IMR-90 (cell line): ENCODE measurements around the gene ARHGAP24. TPM values are rescaled to one million over a fixed set of nuclear protein-coding genes. Genes with fewer than 3 reads are reported as not detected.

Source experiments
- ATAC-seq: fragments of 200-7000 bp; cut with Tn5 transposase; 2 replicates; pipeline ENCODE4 v1.9.1; 2020; ENCODE audit warnings: low read depth, mild to moderate bottlenecking, moderate library complexity
- BruUV-seq: library from RNA; stranded (reverse); fragments of 400-500 nt; replicated peaks from 2 replicates; lab custom pipeline; 2021; lab: Mats Ljungman, UMichigan
- CTCF ChIA-PET: fragments of 300-600 bp; formaldehyde crosslinking; extraction: SDS; loops from one replicate; lab custom pipeline; 2021; ENCODE audit warnings: antibody characterized with exemption; lab: Yijun Ruan, JAX
- POLR2A ChIA-PET: fragments of 300-600 bp; sonication (Branson Sonifier 250); formaldehyde crosslinking; loops from one replicate; lab custom pipeline; 2022; ENCODE audit warnings: antibody characterized with exemption; ENCODE audit not compliant: unreplicated experiment; lab: Charles Lee
- DNase-seq: peaks from one replicate; pipeline ENCODE4 v3.0.0; 2013
- H2AFZ ChIP-seq: replicated peaks from 2 replicates; pipeline ENCODE3; 2013; ENCODE audit warnings: low read length, mild to moderate bottlenecking; ENCODE audit not compliant: poor library complexity
- H2AK5ac ChIP-seq: 2 replicates; pipeline ENCODE4 v1.6.1; 2013; ENCODE audit warnings: low read depth, low read length, inconsistent platforms
- H2AK9ac ChIP-seq: replicated peaks from 2 replicates; pipeline ENCODE3; 2013; ENCODE audit warnings: mild to moderate bottlenecking, low read depth, low read length, moderate library complexity; ENCODE audit not compliant: poor library complexity
- H2BK120ac ChIP-seq: 2 replicates; pipeline ENCODE4 v1.6.1; 2013; ENCODE audit warnings: low read depth, low read length, inconsistent platforms
- H2BK15ac ChIP-seq: 3 replicates; pipeline ENCODE4 v1.6.1; 2013; ENCODE audit warnings: low read depth, low read length, inconsistent platforms
- H2BK20ac ChIP-seq: 2 replicates; pipeline ENCODE4 v1.6.1; 2013; ENCODE audit warnings: low read depth, mild to moderate bottlenecking, inconsistent platforms, low read length, moderate library complexity
- H2BK5ac ChIP-seq: 2 replicates; pipeline ENCODE4 v1.6.1; 2013; ENCODE audit warnings: mild to moderate bottlenecking, low read depth, low read length, inconsistent platforms; ENCODE audit not compliant: poor library complexity, severe bottlenecking
- H3K14ac ChIP-seq: replicated peaks from 2 replicates; pipeline ENCODE4 v1.6.1; 2013; ENCODE audit warnings: low read depth, low read length, inconsistent platforms
- H3K18ac ChIP-seq: 2 replicates; pipeline ENCODE4 v1.6.1; 2013; ENCODE audit warnings: low read depth, low read length, control low read depth
- H3K23ac ChIP-seq: 2 replicates; pipeline ENCODE4 v1.6.1; 2013; ENCODE audit warnings: low read depth, low read length, inconsistent platforms
- H3K27ac ChIP-seq: 2 replicates; pipeline ENCODE4 v1.5.1; 2013; ENCODE audit warnings: mild to moderate bottlenecking, control low read depth, low read length; ENCODE audit not compliant: insufficient read depth
- H3K27me3 ChIP-seq: 2 replicates; pipeline ENCODE4 v1.6.1; 2013; ENCODE audit warnings: low read length; ENCODE audit not compliant: control insufficient read depth, insufficient read depth
- H3K36me3 ChIP-seq: 2 replicates; pipeline ENCODE4 v1.6.1; 2013; ENCODE audit warnings: low read length, mixed read lengths; ENCODE audit not compliant: control insufficient read depth, insufficient read depth
- H3K4ac ChIP-seq: 2 replicates; pipeline ENCODE4 v1.6.1; 2013; ENCODE audit warnings: low read depth, low read length, inconsistent platforms
- H3K4me1 ChIP-seq: 2 replicates; pipeline ENCODE4 v1.6.1; 2013; ENCODE audit warnings: low read length, mixed read lengths; ENCODE audit not compliant: control insufficient read depth, insufficient read depth
- H3K4me2 ChIP-seq: 2 replicates; pipeline ENCODE4 v1.6.1; 2013; ENCODE audit warnings: low read depth, mild to moderate bottlenecking, control low read depth, low read length, moderate library complexity
- H3K4me3 ChIP-seq: 2 replicates; pipeline ENCODE4 v1.5.1; 2013; ENCODE audit warnings: low read depth, mild to moderate bottlenecking, control low read depth, low read length, moderate library complexity; ENCODE audit not compliant: insufficient read depth
- H3K56ac ChIP-seq: 2 replicates; pipeline ENCODE4 v1.6.1; 2013; ENCODE audit warnings: low read length, inconsistent platforms; ENCODE audit not compliant: insufficient read depth; ENCODE audit errors: extremely low read depth
- H3K79me1 ChIP-seq, 2 experiments: 2 replicates each; pipeline ENCODE4 v1.6.1; 2013; ENCODE audit warnings: low read length in 2 of 2, inconsistent platforms in 1 of 2, low read depth in 1 of 2
- H3K9ac ChIP-seq: 2 replicates; pipeline ENCODE4 v1.6.1; 2013; ENCODE audit warnings: low read depth, low read length, control low read depth
- H3K9me1 ChIP-seq: 2 replicates; pipeline ENCODE4 v1.6.1; 2013; ENCODE audit warnings: low read length, inconsistent platforms; ENCODE audit not compliant: insufficient read depth
- H3K9me3 ChIP-seq: 2 replicates; pipeline ENCODE4 v1.6.1; 2013; ENCODE audit warnings: low read length; ENCODE audit not compliant: control insufficient read depth, insufficient read depth
- H4K20me1 ChIP-seq: 2 replicates; pipeline ENCODE4 v1.6.1; 2013; ENCODE audit warnings: low read length, inconsistent platforms; ENCODE audit not compliant: insufficient read depth
- H4K5ac ChIP-seq: 2 replicates; pipeline ENCODE4 v1.6.1; 2013; ENCODE audit warnings: mild to moderate bottlenecking, low read depth, low read length, control low read depth
- H4K8ac ChIP-seq, 2 experiments: 2 replicates each; pipeline ENCODE4 v1.6.1; 2013; ENCODE audit warnings: low read depth in 2 of 2, low read length in 2 of 2, control low read depth in 1 of 2, inconsistent platforms in 1 of 2
- H4K91ac ChIP-seq: 2 replicates; pipeline ENCODE4 v1.6.1; 2013; ENCODE audit warnings: low read depth, low read length, inconsistent platforms; ENCODE audit not compliant: insufficient read depth
- BHLHE40 ChIP-seq: fragments of 150-350 bp; IDR thresholded peaks from 2 replicates; pipeline ENCODE4 v1.6.1; 2016; ENCODE audit warnings: mild to moderate bottlenecking, low read depth, low read length
- CEBPB ChIP-seq: IDR thresholded peaks from 2 replicates; pipeline ENCODE4 v1.6.1; 2012; ENCODE audit warnings: low read depth, low read length, improper control_type of control experiment
- CHD1 ChIP-seq: IDR thresholded peaks from 2 replicates; pipeline ENCODE4 v1.6.1; 2012; ENCODE audit warnings: low read depth, low read length, improper control_type of control experiment
- CTCF ChIP-seq: conservative IDR thresholded peaks from 2 replicates; pipeline ENCODE4 v1.5.1; 2012; ENCODE audit warnings: mild to moderate bottlenecking, low read depth, low read length, improper control_type of control experiment
- FOS ChIP-seq: fragments of 150-350 bp; IDR thresholded peaks from 2 replicates; pipeline ENCODE4 v1.6.1; 2016; ENCODE audit warnings: low read depth, low read length
- MAFK ChIP-seq: IDR thresholded peaks from 2 replicates; pipeline ENCODE4 v1.6.1; 2012; ENCODE audit warnings: low read depth, low read length, improper control_type of control experiment
- MAZ ChIP-seq: IDR thresholded peaks from 2 replicates; pipeline ENCODE4 v1.6.1; 2012; ENCODE audit warnings: low read depth, mild to moderate bottlenecking, low read length, improper control_type of control experiment, moderate library complexity, borderline replicate concordance
- MXI1 ChIP-seq: IDR thresholded peaks from 2 replicates; pipeline ENCODE4 v1.6.1; 2012; ENCODE audit warnings: low read depth, mild to moderate bottlenecking, low read length, moderate library complexity, borderline replicate concordance
- POLR2A ChIP-seq: IDR thresholded peaks from 2 replicates; pipeline ENCODE4 v1.6.1; 2012; ENCODE audit warnings: mild to moderate bottlenecking, low read depth, low read length
- RAD21 ChIP-seq: IDR thresholded peaks from 2 replicates; pipeline ENCODE4 v1.6.1; 2012; ENCODE audit warnings: low read length, improper control_type of control experiment
- RFX5 ChIP-seq: IDR thresholded peaks from 2 replicates; pipeline ENCODE4 v1.8.0; 2012; ENCODE audit warnings: low read depth, mild to moderate bottlenecking, low read length, moderate library complexity
- WGBS, 2 experiments: methylation state at CpG; one replicate each; pipeline versions ENCODE4 v1.1.5 to v1.1.7; 2013; ENCODE audit warnings: missing lambda C conversion rate in 2 of 2; ENCODE audit not compliant: insufficient read length in 1 of 2; ENCODE audit errors: extremely low coverage in 2 of 2; 5-methylcytosine and 5-hydroxymethylcytosine counted together
- dilution Hi-C: fragments of 300-500 bp; cut with HindIII; formaldehyde crosslinking; loops from one replicate; pipeline ENCODE4 v1.14.3; 2018; ENCODE audit warnings: low sequenced_read_pairs; ENCODE audit not compliant: unreplicated experiment
- in situ Hi-C: fragments of 300-500 bp; cut with MboI; formaldehyde crosslinking; loops from 3 replicates; pipeline ENCODE4 v1.14.3; 2019; ENCODE audit warnings: low sequenced_read_pairs, inconsistent platforms, mixed read lengths
- intact Hi-C: fragments of 100-400 bp; cut with micrococcal nuclease; formaldehyde crosslinking; loops from 2 replicates; pipeline ENCODE4 v1.10.0; 2022
- polyA plus RNA-seq, 3 experiments: library from polyadenylated mRNA; depleted of rRNA; stranded (reverse); fragments of >200 nt; gene quantifications; 2 replicates each; pipeline ENCODE4 v1.2.3, GENCODE V29; 2012; ENCODE audit warnings: low replicate concordance in 1 of 3
- total RNA-seq: library from RNA; depleted of rRNA; stranded (reverse); fragments of >200 nt; gene quantifications from 2 replicates; pipeline ENCODE4 v1.2.3, GENCODE V29; 2012
- TF ChIP-seq, protein P1 (sequence below): fragments of 150-350 bp; IDR thresholded peaks from 2 replicates; pipeline ENCODE4 v1.6.1; 2017; ENCODE audit warnings: mild to moderate bottlenecking, antibody characterized with exemption, low read length, low read depth
- TF ChIP-seq, protein P2 (sequence below): fragments of 150-350 bp; IDR thresholded peaks from 2 replicates; pipeline ENCODE4 v1.6.1; 2016; ENCODE audit warnings: low read depth, mild to moderate bottlenecking, low read length, moderate library complexity, borderline replicate concordance

The ARHGAP24 gene
- total and polyA plus RNA-seq, 2 of the 4 experiments (the other 2 are of a cell fraction), result 11.9 to 24.0 TPM

GRCh38 chr4:85544751-85545150 lies 69.8 kb downstream of the ARHGAP24 start:
- ChIA-PET POLR2A (no interaction called here), CTCF (no interaction called here)
- no peaks in the 10 kb centered on the region for H3K36me3 ChIP-seq
- no peak overlapping the region for H4K8ac ChIP-seq
- no peak overlapping the region for H3K4me3 ChIP-seq
- H3K79me1 ChIP-seq, result no peaks in the 10 kb centered on the region
- no peak overlapping the region for H2BK5ac ChIP-seq
- no peak overlapping the region for H3K9ac ChIP-seq
- no peak overlapping the region for H3K27ac ChIP-seq
- no peak overlapping the region for H2BK15ac ChIP-seq
- BruUV-seq, result no TSS peak
- H3K9me3 ChIP-seq, result no peaks in the 10 kb centered on the region
- H3K9me1 ChIP-seq, result no peaks in the 10 kb centered on the region
- ATAC-seq (no peak), DNase-seq (no peak)
- H3K18ac ChIP-seq, result no peak overlapping the region
- H2AK5ac ChIP-seq, result no peak overlapping the region
- no peak overlapping the region for H4K5ac ChIP-seq
- H2BK20ac ChIP-seq, result no peak overlapping the region
- intact Hi-C loops, result no loop called here
- no peak overlapping the region for H3K56ac ChIP-seq
- no peak overlapping the region for H2BK120ac ChIP-seq
- no peak overlapping the region for H4K91ac ChIP-seq
- dilution Hi-C loops, result no loop called here
- WGBS, 2 experiments, result 62% methylated on average over 3 of the region's 5 CpGs; no CpG with 5 or more reads in 1 of the 2 experiments
- H3K23ac ChIP-seq, result no peak overlapping the region
- H3K4me1 ChIP-seq, result no peaks in the 10 kb centered on the region
- TF ChIP-seq FOS (no peak), RFX5 (no peak), MXI1 (no peak), RAD21 (no peak), MAFK (no peak), MAZ (no peak), CEBPB (no peak), CHD1 (no peak), POLR2A (no peak), CTCF (no peak), BHLHE40 (no peak)
- TF ChIP-seq, protein P1, sequence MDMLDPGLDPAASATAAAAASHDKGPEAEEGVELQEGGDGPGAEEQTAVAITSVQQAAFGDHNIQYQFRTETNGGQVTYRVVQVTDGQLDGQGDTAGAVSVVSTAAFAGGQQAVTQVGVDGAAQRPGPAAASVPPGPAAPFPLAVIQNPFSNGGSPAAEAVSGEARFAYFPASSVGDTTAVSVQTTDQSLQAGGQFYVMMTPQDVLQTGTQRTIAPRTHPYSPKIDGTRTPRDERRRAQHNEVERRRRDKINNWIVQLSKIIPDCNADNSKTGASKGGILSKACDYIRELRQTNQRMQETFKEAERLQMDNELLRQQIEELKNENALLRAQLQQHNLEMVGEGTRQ, result no peak
- TF ChIP-seq, protein P2, sequence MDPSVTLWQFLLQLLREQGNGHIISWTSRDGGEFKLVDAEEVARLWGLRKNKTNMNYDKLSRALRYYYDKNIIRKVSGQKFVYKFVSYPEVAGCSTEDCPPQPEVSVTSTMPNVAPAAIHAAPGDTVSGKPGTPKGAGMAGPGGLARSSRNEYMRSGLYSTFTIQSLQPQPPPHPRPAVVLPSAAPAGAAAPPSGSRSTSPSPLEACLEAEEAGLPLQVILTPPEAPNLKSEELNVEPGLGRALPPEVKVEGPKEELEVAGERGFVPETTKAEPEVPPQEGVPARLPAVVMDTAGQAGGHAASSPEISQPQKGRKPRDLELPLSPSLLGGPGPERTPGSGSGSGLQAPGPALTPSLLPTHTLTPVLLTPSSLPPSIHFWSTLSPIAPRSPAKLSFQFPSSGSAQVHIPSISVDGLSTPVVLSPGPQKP, result no peak
- no peak overlapping the region for H2AFZ ChIP-seq
- no peak overlapping the region for H3K4me2 ChIP-seq
- in situ Hi-C loops, result no loop called here
- H2AK9ac ChIP-seq, result no peak overlapping the region
- H3K27me3 ChIP-seq, result no peaks in the 10 kb centered on the region
- H3K14ac ChIP-seq, result no peak overlapping the region
- no peak overlapping the region for H3K4ac ChIP-seq
- no peaks in the 10 kb centered on the region for H4K20me1 ChIP-seq
